ENCODE results near the gene STX8.
A peak's percentile ranks its signal among the peaks of the same experiment; 100 is the strongest.

Gene STX8

GRCh38 chr17:9368631-9369030, 207.0 kb downstream of the STX8 start:
- no peak for DNase-seq (ENCODE audit: low read depth, low spot score)
- TF ChIP-seq CTCF (IDR thresholded peaks at IDR 0.05; ENCODE audit: low read depth, low read length) = no peak
- in situ Hi-C loops (cut with HindIII; ENCODE audit: low sequenced_read_pairs) = no loop called here

GRCh38 chr17:9367156-9367555, 208.5 kb downstream of the STX8 start:
- no peak for TF ChIP-seq CTCF (IDR thresholded peaks at IDR 0.05; ENCODE audit: low read depth, low read length)
- H3K4me3 ChIP-seq (ENCODE audit: low read depth, low read length) = no peak overlapping the region
- no peak for DNase-seq (ENCODE audit: low read depth, low spot score)
- in situ Hi-C loops (cut with HindIII; ENCODE audit: low sequenced_read_pairs) = no loop called here

More at GRCh38 chr17:9368631-9369030, 207.0 kb downstream of the STX8 start:
- H3K4me3 ChIP-seq (ENCODE audit: low read depth, low read length) = no peak overlapping the region

DNA sequence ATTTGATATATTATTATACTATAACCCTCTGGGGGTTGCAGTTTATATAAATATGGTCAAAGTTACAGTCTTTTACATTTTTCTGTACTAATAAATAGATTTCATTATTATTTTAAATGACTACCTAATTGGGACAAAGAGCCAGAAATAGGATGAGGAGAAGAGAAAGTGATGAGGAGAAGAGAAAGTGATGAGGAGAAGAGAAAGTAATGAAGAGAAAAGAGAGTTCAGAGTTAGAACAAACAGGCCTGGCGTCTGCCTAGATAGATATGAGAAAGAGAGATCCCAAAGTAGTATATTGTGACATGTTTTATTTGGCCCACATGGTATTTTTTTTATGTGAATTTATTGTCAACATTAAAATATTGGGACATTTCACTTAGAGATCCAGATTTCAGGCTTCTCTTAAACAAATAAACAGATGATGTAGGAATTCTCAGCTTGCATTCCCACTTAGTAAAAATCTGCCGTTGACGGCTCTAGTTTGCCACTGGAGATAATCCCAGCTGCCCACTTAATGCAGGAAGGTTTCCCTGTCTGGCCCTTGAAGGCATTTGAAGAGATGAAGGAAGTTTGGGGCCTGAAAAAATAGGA, 210.7 kb downstream of the STX8 start:
- TF ChIP-seq CTCF (IDR thresholded peaks at IDR 0.05; ENCODE audit: low read depth, low read length) = no peak
- in situ Hi-C loops (cut with HindIII; ENCODE audit: low sequenced_read_pairs) = no loop called here
- no peak for DNase-seq (ENCODE audit: low read depth, low spot score)
- no peak overlapping the region for H3K4me3 ChIP-seq (ENCODE audit: low read depth, low read length)

DNA sequence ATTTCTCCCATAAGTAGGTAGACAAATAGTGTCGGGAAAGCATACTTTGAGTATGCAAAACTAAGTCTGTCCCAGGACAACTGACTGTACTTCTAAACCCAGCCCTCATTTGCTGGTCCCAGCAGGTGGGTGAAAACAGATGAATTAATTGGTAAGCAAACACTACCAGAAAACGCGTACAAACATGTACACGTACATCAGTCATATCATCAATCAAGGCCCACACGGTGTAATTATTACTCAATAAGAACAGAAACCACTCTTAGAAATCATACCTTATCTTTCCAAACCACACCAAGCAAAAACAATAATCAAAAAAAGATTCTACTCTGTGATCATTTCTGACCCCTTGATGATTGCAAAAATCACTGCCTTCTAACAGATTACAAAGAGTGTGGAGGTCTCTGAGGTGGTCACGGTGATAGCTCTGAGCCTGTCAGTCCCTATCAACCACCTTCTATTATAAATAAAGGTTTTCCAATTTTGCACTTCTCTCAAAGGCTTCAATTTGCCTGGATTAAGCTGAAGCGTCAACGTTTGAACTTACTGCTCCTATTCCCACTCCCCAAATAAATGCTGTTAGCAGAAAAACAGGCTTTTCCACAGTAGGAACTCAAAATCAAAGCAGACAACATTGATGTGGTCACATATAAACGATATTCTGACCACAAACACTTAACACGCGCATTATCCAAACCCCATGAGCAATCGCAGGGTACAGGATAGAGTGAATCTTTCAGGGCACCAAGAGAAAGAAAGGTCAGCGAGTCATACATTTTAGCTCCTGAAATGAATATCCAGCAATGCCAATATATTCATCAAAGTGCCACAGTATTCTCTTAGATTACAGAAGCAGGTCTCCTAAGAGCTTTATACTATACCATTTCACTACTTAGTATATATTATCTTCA, 211.9 kb downstream of the STX8 start:
- DNase-seq (ENCODE audit: low read depth, low spot score) = peak; percentile 73
- in situ Hi-C loops (cut with HindIII; ENCODE audit: low sequenced_read_pairs) = no loop called here
- TF ChIP-seq CTCF (IDR thresholded peaks at IDR 0.05; ENCODE audit: low read depth, low read length) = no peak
- H3K4me3 ChIP-seq (ENCODE audit: low read depth, low read length) = no peak overlapping the region

DNA sequence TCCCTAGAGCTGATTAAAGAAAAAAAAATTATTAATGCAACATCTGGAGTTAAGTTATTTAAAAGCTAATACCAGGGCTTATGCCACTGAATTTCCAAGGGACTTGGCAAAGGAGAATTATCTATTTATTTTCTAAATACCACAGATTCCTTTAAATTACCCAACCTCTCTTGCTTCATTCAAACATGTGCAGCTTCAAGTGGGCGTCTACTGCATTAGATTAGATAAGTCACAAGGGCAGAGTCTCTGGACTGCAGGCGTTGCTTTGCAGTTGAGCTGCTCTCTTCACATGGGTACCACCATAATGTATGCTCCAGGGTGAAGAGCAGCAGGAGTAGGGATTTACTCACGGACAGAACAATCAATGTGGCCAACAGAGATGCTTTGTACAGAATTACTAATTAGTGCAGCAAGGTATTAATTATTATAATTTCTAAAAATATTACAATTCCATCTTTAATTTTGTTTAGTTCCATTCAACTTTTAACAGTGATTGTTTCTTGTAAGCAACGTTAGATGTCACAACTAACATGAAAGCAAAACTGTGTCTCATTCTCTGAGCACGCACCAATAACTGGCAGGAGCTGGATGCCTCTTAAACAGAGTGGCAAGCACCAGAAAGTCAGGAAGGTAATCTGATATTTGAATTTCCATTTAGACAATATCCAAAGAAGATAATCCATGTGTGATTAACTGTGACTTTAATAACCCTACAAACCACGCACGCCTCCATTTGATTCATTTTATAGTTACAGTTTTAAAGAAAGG, 214.2 kb downstream of the STX8 start:
- H3K4me3 ChIP-seq (ENCODE audit: low read depth, low read length) = no peak overlapping the region
- DNase-seq (ENCODE audit: low read depth, low spot score) = peak; percentile 64
- in situ Hi-C loops (cut with HindIII; ENCODE audit: low sequenced_read_pairs) = no loop called here
- no peak for TF ChIP-seq CTCF (IDR thresholded peaks at IDR 0.05; ENCODE audit: low read depth, low read length)

GRCh38 chr17:9360677-9361081, 214.9 kb downstream of the STX8 start:
- in situ Hi-C loops (cut with HindIII; ENCODE audit: low sequenced_read_pairs) = no loop called here
- TF ChIP-seq CTCF (IDR thresholded peaks at IDR 0.05; ENCODE audit: low read depth, low read length) = no peak
- DNase-seq (ENCODE audit: low read depth, low spot score) = peak; percentile 36
- no peak overlapping the region for H3K4me3 ChIP-seq (ENCODE audit: low read depth, low read length)
